GM23338 (cell line): ENCODE results near the gene CACNA1D. TPM values are rescaled to one million over a fixed set of nuclear protein-coding genes. Genes with fewer than 3 reads are reported as not detected.

Source experiments
- ATAC-seq: fragments of 200-7000 bp; cut with Tn5 transposase; 3 replicates; pipeline ENCODE4 v1.9.1; 2020
- DNase-seq: peaks from one replicate; pipeline ENCODE4 v3.0.0-alpha.2; 2015; ENCODE audit warnings: low spot score
- H2AFZ ChIP-seq: fragments of 200-600 bp; sonication (generic); 2 replicates; pipeline ENCODE4 v1.8.0; 2016; ENCODE audit warnings: antibody characterized with exemption, mild to moderate bottlenecking, moderate library complexity
- H3F3A ChIP-seq: fragments of 200-600 bp; sonication (generic); replicated peaks from 2 replicates; pipeline ENCODE4 v1.8.0; 2017; ENCODE audit warnings: antibody characterized with exemption, mixed run types, low read depth
- H3K27ac ChIP-seq: fragments of 200-600 bp; sonication (generic); 2 replicates; pipeline ENCODE4 v1.6.1; 2016; ENCODE audit warnings: low read depth
- H3K27me3 ChIP-seq: fragments of 200-600 bp; sonication (generic); 2 replicates; pipeline ENCODE4 v1.8.0; 2016; ENCODE audit warnings: mild to moderate bottlenecking, mixed run types, moderate library complexity; ENCODE audit not compliant: insufficient read depth
- H3K36me3 ChIP-seq: fragments of 200-600 bp; sonication (generic); 2 replicates; pipeline ENCODE4 v1.8.0; 2016; ENCODE audit warnings: mild to moderate bottlenecking; ENCODE audit not compliant: insufficient read depth
- H3K4me1 ChIP-seq: fragments of 200-600 bp; sonication (generic); 2 replicates; pipeline ENCODE4 v1.8.0; 2016; ENCODE audit warnings: mild to moderate bottlenecking, moderate library complexity; ENCODE audit not compliant: insufficient read depth
- H3K4me2 ChIP-seq: fragments of 200-600 bp; sonication (generic); 2 replicates; pipeline ENCODE4 v1.7.1; 2017; ENCODE audit warnings: mixed run types
- H3K4me3 ChIP-seq: fragments of 200-600 bp; sonication (generic); 2 replicates; pipeline ENCODE4 v1.6.1; 2016; ENCODE audit warnings: mixed run types
- H3K79me2 ChIP-seq: fragments of 200-600 bp; sonication (generic); replicated peaks from 2 replicates; pipeline ENCODE4 v1.8.0; 2017; ENCODE audit warnings: mild to moderate bottlenecking; ENCODE audit not compliant: insufficient read depth
- H3K9me2 ChIP-seq: fragments of 200-600 bp; sonication (generic); 2 replicates; pipeline ENCODE4 v1.8.0; 2017; ENCODE audit not compliant: insufficient read depth
- H4K20me1 ChIP-seq: fragments of 200-600 bp; sonication (generic); replicated peaks from 2 replicates; pipeline ENCODE4 v1.8.0; 2017; ENCODE audit warnings: mild to moderate bottlenecking; ENCODE audit not compliant: insufficient read depth
- H3K27ac Mint-ChIP-seq: 2 replicates; pipeline ENCODE4 v1.8.0; 2020; ENCODE audit warnings: inconsistent platforms, mild to moderate bottlenecking, moderate library complexity, mixed read lengths
- H3K27me3 Mint-ChIP-seq: 3 replicates; pipeline ENCODE4 v1.8.0; 2022; ENCODE audit warnings: low read depth, mild to moderate bottlenecking, moderate library complexity, mixed read lengths, inconsistent platforms; ENCODE audit not compliant: insufficient read depth, poor library complexity
- H3K36me3 Mint-ChIP-seq: 3 replicates; pipeline ENCODE4 v1.8.0; 2021; ENCODE audit warnings: low read depth, mild to moderate bottlenecking, inconsistent platforms, moderate library complexity, mixed read lengths
- H3K4me1 Mint-ChIP-seq: 3 replicates; pipeline ENCODE4 v1.8.0; 2020; ENCODE audit warnings: mild to moderate bottlenecking, inconsistent platforms, mixed read lengths
- H3K4me3 Mint-ChIP-seq: 3 replicates; pipeline ENCODE4 v1.8.0; 2021; ENCODE audit warnings: moderate library complexity, mild to moderate bottlenecking, inconsistent platforms, mixed read lengths
- H3K9me3 Mint-ChIP-seq: 3 replicates; pipeline ENCODE4 v1.8.0; 2020; ENCODE audit warnings: moderate library complexity, mild to moderate bottlenecking, inconsistent platforms, mixed read lengths
- CREB1 ChIP-seq: fragments of 250-450 bp; sonication (Bioruptor Pico); IDR thresholded peaks from 2 replicates; pipeline ENCODE4 v1.5.0; 2020; ENCODE audit warnings: low read depth, mild to moderate bottlenecking, moderate library complexity
- CTCF ChIP-seq, 2 experiments: fragments of 200-600 bp in 1 of 2; sonication (generic) in 1 of 2; conservative IDR thresholded peaks; 2 replicates each; pipeline versions ENCODE4 v1.5.1 to v1.6.1; 2016 to 2017; ENCODE audit warnings: antibody characterized with exemption in 2 of 2, low read depth in 2 of 2, mild to moderate bottlenecking in 2 of 2, moderate library complexity in 1 of 2
- ETS1 ChIP-seq: IDR thresholded peaks from 2 replicates; pipeline ENCODE4 v1.6.1; 2016; ENCODE audit warnings: antibody characterized with exemption
- EZH2 ChIP-seq: fragments of 200-600 bp; sonication (generic); IDR thresholded peaks from one replicate; pipeline ENCODE4 v1.8.0; 2017; ENCODE audit warnings: antibody characterized with exemption, mild to moderate bottlenecking, low read depth; ENCODE audit not compliant: unreplicated experiment
- EZH2phosphoT487 ChIP-seq: fragments of 200-600 bp; sonication (generic); IDR thresholded peaks from one replicate; pipeline ENCODE4 v1.8.1; 2018; ENCODE audit warnings: antibody characterized with exemption; ENCODE audit not compliant: unreplicated experiment
- JUNB ChIP-seq: IDR thresholded peaks from one replicate; pipeline ENCODE4 v1.6.1; 2016; ENCODE audit warnings: antibody characterized with exemption; ENCODE audit not compliant: unreplicated experiment
- REST ChIP-seq: IDR thresholded peaks from one replicate; pipeline ENCODE4 v1.6.1; 2018; ENCODE audit warnings: antibody characterized with exemption; ENCODE audit not compliant: unreplicated experiment
- ZNF114 ChIP-seq: fragments of 250-450 bp; sonication (Bioruptor Pico); IDR thresholded peaks from 2 replicates; pipeline ENCODE4 v1.5.0; 2020; ENCODE audit warnings: mild to moderate bottlenecking, moderate library complexity
- ZNF331 ChIP-seq: fragments of 250-450 bp; sonication (Bioruptor Pico); IDR thresholded peaks from 2 replicates; pipeline ENCODE4 v1.5.0; 2020; ENCODE audit warnings: low read depth, mild to moderate bottlenecking, moderate library complexity
- ZNF462 ChIP-seq: fragments of 250-450 bp; sonication (Bioruptor Pico); IDR thresholded peaks from 2 replicates; pipeline ENCODE4 v1.5.0; 2020; ENCODE audit warnings: mild to moderate bottlenecking, moderate library complexity
- polyA plus RNA-seq: library from polyadenylated mRNA; unstranded; fragments of >200 nt; fragmentation: Nextera tagmentation; extraction: Ambion mirVana; gene quantifications from 2 replicates; pipeline ENCODE4 v1.2.1, GENCODE V29; 2016
- total RNA-seq: library from RNA; depleted of rRNA; stranded (reverse); fragments of >200 nt; shearing (Covaris generic); gene quantifications from 2 replicates; pipeline ENCODE4 v1.2.3, GENCODE V29; 2014

CACNA1D gene
- total and polyA plus RNA-seq, 2 experiments from 2014 or later, result 1.7 to 1.8 TPM

- Histone ChIP-seq H3K4me3 (no peak overlapping the region), H3K4me1 (0 out of 2 replicates have a peak, but pooled peaks cover 5% of the 10 kb centered on the region), H3K79me2 (no peaks in the 10 kb centered on the region), H3K36me3 (no peaks in the 10 kb centered on the region), H3K9me2 (peaks cover 3% of the 10 kb centered on the region; the same call in 1 of the 2 replicates), H3K27me3 (no peaks in the 10 kb centered on the region), H3F3A (no peaks in the 10 kb centered on the region), H3K4me2 (no peak overlapping the region), H3K27ac (no peak overlapping the region), H4K20me1 (no peaks in the 10 kb centered on the region), H2AFZ (0 out of 2 replicates have a peak overlapping the region, but pooled peaks have one; percentile 38)
- Mint-ChIP-seq H3K4me3 (no peak overlapping the region), H3K27me3 (no peaks in the 10 kb centered on the region), H3K36me3 (no peaks in the 10 kb centered on the region), H3K4me1 (peaks cover 22% of the 10 kb centered on the region), H3K27ac (no peak overlapping the region), H3K9me3 (no peaks in the 10 kb centered on the region)
- no peak for DNase-seq
- ATAC-seq, result no peak
- no peak for TF ChIP-seq CREB1 (CRISPR knock-in tag)
- TF ChIP-seq EZH2phosphoT487, result no peak
- no peak for TF ChIP-seq JUNB
- no peak for TF ChIP-seq EZH2
- no peak for TF ChIP-seq ZNF331 (CRISPR knock-in tag)
- TF ChIP-seq ZNF114 (CRISPR knock-in tag), result no peak
- TF ChIP-seq CTCF (conservative IDR thresholded peaks at IDR 0.05; ENCODE audit: low read depth in 2 of 2), result no peak
- TF ChIP-seq ETS1, result no peak
Measured at GRCh38 chr3:53791317-53791716, 296.9 kb downstream of the CACNA1D start.

GRCh38 chr3:53792866-53793265 lies 298.5 kb downstream of the CACNA1D start:
- 0 out of 2 replicates have a peak, but pooled peaks cover 5% of the 10 kb centered on the region for H3K4me1 ChIP-seq
- no peaks in the 10 kb centered on the region for H3K79me2 ChIP-seq
- no peak overlapping the region for H3K4me2 ChIP-seq
- H3K36me3 ChIP-seq, result no peaks in the 10 kb centered on the region
- DNase-seq, result no peak
- Mint-ChIP-seq H3K27me3 (no peaks in the 10 kb centered on the region), H3K4me3 (no peak overlapping the region), H3K36me3 (no peaks in the 10 kb centered on the region), H3K9me3 (no peaks in the 10 kb centered on the region), H3K4me1 (peaks cover 21% of the 10 kb centered on the region), H3K27ac (no peak overlapping the region)
- H3K4me3 ChIP-seq, result no peak overlapping the region
- no peak for ATAC-seq
- H2AFZ ChIP-seq, result no peak overlapping the region
- H3K27ac ChIP-seq, result no peak overlapping the region
- peaks cover 3% of the 10 kb centered on the region; the same call in 1 of the 2 replicates for H3K9me2 ChIP-seq
- H3F3A ChIP-seq, result no peaks in the 10 kb centered on the region
- H4K20me1 ChIP-seq, result no peaks in the 10 kb centered on the region
- H3K27me3 ChIP-seq, result no peaks in the 10 kb centered on the region
- no peak for TF ChIP-seq EZH2
- no peak for TF ChIP-seq ZNF462
- TF ChIP-seq REST, result no peak
